Activated T-cell treated with anti-CD3 and anti-CD28 coated beads for 4 hours (primary cell): ENCODE measurements around the gene SUPT20H.

ENCODE experiments used
- DNase-seq: peaks from one replicate; pipeline ENCODE4 v3.0.0-alpha.2; 2020

SUPT20H gene

DNA sequence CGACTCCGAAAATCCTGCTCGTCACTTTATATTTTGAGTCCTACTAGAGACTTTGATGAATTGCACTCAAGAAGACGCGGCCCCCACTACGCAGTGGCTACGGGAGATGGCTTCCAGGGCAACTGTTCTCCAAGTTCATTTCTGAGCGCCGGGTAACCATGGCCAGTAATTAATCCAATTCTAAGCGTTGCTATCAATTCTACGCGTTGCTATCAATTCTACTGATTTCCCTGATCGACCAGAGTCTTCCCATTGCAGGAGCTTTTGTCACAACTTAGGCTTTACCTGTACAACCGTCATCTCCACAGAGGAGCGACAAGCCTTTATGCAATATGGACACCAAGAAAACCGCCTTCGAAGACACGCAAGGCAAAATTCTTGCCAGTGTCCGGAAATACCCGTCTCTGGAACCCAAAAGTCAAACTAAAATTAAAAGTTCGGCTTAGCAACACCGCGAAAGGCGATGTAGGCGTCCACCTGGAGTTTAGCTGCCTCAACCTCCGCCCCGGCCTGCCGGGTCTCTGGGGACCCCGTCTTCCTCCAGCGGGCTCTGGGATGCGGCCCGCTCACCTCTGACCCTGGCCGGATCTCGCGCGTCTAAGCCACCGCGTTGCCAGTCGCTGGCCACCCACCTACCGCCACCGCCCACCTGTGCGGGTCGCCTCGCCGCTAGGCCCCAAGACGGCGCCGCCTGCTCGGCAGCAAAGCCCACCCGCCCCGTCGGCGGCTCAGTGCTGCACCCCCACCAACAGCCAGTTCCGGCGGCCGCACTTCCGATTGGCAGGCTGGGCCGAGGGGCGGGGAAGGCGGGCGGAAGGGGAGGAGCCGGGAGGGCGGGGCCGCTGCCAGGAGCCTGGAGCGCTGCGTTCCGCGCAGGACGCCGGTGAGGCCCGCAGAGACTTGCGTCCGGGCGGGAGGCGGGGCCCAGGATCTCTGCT lies at the start of gene SUPT20H:
Gene SUPT20H (minus strand): TSS at position 779 of the 938 bp plus-strand sequence. CDS start 8,198 bp downstream, outside the sequence.
- peak; percentile 93 for DNase-seq

DNA sequence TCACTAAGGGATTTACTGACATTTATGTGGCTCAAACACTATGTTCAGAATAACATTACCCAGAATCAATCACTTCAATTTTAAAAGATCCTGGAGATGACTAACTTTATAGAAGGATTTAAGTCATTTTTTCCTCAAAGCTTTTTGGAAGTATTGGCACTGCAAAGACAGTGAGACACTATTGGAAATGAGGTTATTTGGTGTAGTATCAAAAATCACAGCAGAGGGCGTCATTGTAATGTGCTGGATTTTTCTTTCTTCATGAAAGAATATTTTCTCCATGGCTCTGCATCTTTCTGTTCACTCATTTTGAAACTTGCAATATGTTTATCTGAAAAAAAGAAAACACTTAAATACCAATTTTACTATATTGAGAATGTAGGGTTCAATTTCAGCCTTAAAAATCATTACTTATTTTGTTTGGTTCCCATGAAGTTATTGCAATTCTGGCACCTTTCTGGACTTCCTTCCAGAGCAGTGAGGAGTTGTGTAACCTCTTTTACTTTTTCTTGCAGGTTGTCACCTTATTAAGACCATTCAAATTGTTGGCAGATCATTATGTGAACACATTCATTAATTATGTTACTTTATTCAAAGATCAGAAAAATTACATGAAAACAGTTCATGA lies 49.7 kb upstream of the SUPT20H start:
- DNase-seq = no peak

DNA sequence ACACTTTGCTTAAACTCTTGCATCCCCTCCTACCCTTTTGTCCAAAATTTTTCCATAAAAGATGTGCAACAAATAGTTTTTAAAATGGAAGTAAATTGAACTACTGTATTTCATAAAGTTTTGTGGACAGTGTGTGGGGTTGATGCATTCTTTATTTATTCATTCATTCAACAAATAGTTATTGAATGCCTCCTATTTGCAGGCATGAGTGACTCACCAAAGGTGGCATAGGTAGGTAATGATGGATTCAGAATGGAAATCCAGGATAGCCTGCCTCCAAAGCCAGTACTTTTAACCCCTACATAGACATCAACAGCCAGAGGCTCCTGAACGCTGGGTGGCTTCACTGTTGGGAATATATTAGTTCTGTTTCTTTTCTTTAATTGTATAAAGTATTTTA lies 48.4 kb upstream of the SUPT20H start:
- DNase-seq = no peak

DNA sequence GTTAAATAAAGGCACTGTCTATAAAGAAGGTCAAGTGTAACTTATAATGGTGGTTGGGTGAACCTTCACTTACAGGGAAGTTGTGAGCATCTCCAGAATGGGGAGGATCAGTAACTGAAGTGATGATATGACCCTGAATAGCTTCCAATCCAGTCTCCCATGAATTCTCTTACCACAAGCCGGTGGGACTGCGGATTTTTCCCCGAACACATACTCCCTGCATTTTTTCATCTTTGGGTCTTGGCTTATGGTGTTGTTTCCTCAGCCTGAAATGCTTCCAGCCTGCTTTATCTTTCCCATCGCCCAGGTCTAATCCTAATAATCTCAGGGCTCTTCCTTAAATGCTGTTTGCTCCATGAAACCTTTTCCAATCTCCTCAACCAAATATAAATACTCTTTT lies 48.0 kb upstream of the SUPT20H start:
- DNase-seq = no peak

DNA sequence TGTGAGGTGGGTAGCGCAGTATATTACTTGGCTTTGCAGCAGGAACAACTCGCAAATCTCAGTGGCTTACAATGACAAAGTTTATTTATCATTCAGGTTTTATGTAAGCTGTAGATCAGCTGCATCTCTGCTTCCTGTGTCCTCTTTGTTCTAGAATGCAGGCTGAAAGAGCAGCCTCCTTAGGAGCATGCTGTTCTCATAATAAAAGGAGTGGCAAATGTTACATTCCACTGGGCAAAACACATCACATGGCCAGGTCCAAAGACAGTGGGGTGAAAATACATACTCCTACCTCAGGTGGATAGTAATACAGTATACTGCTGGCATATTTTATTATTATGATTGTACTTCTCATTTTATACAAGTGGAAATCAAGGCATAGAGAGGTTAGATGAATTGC lies 47.2 kb upstream of the SUPT20H start:
- no peak for DNase-seq

DNA sequence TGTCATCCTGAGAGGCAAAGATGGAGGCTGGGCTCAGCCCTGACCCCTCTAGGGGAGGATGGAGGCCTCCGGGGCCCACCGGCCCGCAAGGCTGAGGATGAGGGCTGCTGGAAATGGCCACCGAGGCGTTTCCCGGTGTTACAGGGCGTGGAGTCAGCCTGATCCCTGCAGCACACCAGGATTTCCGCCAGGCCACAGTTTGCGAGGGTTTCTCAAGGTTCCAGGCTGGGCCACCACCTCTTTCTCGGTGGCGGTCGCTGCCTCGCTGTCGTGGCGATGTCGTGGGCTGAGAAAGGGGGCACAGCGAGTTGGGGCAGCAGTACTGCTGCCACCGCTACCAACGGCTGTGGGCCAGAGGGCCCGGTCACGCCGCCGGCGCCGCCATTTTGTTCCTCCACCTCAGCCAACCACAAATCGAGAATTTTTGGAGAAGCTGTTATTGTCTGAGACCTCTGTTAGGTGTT lies 45.8 kb upstream of the SUPT20H start, which contains the start of gene CSNK1A1L:
Gene CSNK1A1L (minus strand): TSS at position 414 of the 464 bp plus-strand sequence. CDS start 408 bp downstream, at position 6.
- DNase-seq = no peak

DNA sequence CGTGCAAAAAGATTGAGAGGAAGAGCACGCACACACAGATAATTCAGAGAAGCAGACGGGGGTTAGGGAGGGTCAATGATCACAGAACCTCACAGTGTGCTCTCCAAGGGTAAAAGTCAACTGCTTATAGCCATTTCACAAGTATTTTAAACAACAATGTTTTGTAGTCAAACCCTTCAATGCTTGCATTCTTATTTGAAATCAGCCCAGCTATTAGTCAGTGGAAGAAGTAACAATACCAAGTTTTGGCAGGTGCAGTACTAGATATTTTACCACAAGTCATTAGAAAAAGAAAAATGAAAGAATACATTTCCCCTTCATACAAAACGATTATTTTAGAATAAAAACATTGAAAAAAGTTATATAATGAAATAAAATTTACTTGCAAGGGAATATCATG lies 43.4 kb upstream of the SUPT20H start:
- no peak for DNase-seq

DNA sequence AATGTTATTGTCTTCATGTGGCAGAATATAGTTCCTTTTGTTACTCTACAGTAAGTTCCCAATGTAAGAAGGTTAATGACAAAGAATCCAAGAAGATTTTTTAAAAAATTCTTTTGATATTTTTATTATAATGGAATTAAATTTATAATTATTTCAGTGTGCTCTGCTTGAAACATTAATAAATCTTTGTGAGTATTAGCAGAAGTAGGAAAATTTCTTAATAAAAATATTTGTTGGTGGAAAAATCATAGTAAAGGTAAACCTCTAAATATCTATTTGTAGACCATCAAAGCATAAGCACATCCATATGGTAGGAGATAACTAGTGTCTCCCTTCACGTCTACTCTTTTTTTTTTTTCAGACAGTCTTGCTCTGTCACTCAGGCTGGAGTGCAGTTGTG lies 41.7 kb upstream of the SUPT20H start:
- DNase-seq = no peak

DNA sequence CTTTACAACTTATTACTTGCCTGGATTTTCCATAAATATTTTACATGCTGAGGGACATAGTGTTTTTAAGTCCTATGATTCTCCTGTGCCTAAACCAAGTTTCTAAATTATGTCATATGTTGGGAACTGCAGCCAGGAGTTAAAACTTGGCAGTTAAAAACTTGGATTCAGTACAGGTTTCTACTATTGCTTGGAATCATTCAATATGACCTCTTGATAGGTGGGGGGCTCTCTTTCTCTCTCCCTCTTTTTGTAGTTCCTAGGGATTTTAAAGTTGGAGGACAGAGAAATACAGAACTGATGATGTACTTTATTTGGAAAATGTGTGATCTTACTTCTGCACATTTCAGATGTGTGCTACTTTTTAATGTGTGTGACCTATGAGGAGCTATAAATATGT lies 41.2 kb upstream of the SUPT20H start:
- no peak for DNase-seq

DNA sequence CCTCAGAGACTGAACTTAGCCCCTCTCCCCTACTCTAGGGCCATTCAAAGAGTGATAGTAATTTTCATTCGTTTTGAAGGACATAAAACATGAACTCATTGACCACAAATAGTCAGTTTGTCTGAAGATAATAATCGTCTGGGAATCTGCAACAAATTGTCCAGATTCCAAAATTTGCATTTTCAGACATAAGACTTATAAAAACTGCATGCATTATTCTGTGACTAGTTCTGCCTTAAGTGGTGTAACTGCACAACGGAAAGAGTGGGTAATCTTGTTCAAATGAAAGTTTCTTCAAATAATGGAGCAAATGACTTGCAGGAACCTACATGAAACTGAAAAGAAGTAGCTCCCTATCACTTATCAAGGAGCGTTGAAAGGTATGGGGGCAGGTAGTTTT lies 37.6 kb upstream of the SUPT20H start:
- DNase-seq = no peak

DNA sequence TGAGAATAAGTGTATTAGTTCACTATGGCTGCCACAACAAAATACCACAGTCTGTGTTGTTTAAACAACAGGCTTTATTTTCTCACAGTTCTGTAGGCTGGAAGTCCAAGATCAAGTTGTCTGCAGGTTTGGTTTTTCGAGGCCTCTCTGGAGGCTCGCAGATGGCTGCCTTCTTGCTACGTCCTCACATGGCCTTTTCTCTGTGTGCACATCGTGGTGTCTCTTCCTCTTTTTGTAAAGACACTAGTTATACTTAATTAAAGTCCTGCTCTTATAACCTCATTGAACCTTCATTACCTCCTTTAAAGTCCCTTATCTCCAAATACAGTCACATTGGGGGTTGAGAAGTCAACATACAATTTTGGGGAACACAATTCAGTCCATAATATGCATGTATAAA lies 35.4 kb upstream of the SUPT20H start:
- DNase-seq = no peak

DNA sequence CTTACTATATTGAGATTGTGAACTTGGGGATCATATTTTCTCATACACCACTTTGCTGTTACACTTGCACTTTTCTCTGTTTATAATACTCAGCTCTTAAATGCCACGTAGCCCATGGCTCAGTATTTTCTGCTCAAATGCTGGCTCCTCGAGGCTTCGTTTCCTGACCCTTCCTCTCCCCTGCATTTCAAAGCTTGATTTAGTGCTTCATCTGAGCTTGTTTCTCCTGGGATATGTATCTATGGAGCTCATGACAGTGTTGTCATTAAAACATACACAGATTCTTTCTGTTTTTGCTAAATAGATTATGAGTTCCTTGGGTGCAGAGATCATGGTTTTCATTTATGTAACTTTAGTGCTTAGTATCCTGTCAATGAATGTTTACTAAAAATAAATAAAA lies 34.6 kb upstream of the SUPT20H start:
- no peak for DNase-seq

DNA sequence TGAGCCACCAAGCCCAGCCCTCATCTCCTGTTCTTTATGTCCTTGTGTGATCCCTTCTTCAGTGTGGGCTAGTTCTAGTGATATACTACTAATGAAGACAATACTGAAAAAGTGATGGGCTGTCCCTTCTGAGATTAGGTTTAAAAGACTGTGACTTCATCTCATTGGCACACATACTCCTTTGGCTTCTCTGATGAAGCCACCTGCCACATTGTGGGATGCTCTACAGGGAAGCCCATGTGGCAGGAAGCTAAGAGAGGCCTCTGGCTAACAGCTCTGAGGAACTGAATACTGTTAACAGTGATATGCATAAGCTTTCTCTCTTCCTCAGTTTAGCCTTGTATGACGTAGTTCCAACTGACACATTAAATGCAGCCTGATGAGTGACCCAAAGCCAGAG lies 32.3 kb upstream of the SUPT20H start:
- no peak for DNase-seq

DNA sequence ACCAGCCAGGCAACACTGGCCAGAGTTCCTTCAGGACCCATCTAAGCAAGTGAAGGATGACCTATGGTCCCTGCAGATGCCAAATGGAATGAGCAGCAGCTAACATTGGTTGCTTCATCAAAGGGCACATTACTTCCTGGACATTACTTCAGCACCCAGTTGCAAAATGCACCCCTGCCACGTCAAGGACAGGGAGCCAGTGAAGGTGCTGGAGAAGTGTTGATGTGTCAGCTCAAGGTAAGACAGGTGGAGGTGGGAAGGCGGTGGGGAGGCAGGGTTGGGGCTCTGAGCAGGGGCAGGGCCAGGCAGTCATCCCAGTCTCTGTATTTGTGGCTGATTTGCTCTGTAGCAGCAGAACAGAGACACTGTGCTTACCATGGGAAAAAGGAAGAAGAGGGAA lies 31.4 kb upstream of the SUPT20H start:
- DNase-seq = no peak

DNA sequence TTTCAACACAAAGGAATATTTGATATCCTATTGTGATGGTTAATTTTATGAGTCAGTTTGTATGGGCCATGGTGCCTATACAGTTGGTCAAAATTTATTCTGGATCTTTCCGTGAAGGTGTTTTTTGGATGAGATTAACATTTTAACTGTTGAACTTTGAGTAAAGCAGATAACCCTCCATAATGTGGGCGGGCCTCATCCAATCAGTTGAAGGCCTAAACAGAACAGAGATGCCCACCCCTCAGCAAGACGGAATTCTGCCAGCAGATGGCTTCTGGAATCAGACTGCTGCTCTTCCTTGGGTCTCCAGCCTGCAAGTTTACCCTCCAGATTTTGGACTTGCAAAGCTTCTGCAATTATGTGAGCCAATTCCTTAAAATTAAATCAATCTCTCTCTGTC lies 30.0 kb upstream of the SUPT20H start:
- no peak for DNase-seq

DNA sequence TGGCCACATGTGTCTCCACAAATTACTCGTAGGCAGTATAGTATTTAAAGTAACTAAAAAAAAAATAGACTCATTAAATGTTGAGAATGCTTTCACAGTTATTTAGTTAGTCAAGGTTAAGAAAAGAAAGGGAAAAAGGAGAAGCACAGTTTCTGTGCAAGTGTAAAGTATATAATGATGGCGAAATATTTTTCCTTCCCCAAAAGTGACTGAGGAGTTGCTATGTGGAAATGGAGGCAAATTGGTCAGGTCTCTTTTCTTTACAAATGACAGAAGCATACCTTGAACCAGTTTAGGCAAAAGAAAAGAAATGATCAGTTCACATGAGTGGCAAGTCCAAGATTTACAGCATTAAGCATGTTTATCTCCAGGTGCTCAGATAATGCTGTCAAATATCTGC lies 28.0 kb upstream of the SUPT20H start:
- DNase-seq = no peak

DNA sequence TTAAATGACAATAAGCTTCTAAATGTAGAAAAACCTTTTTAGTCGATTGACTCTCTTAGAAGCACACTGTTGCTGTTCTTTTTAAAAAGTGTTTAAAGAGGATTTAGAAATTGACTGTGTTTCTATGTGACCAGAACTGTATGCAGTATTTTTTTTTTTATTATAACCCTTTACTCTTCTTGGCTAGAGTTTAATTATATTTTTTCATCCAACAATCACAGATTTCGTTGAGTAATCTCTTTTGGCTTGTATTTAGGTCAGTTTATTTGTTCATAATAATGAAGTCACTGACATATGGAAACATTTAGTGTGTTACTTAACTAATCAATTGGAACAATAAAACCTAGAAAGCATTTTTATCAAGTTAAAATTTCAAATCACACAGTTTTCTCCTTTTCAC lies 26.1 kb upstream of the SUPT20H start:
- no peak for DNase-seq

DNA sequence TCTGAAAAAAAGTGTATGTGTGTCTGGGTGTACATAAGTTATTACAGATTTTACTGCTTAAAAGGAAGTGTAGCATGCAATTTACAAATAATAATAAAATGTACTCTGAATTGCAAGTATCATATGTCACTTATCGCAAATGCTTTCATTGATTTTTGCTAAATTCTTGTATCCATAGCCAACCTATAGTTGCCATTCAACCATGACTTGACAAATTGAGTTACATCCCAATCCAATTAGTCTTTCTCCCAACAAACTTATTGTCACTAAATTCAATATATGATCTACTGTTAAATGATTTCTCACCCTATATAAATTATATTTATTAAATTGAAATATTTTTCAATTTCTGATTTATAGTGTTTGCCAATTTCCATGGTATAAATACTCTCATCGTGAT lies 17.3 kb upstream of the SUPT20H start:
- DNase-seq = no peak

DNA sequence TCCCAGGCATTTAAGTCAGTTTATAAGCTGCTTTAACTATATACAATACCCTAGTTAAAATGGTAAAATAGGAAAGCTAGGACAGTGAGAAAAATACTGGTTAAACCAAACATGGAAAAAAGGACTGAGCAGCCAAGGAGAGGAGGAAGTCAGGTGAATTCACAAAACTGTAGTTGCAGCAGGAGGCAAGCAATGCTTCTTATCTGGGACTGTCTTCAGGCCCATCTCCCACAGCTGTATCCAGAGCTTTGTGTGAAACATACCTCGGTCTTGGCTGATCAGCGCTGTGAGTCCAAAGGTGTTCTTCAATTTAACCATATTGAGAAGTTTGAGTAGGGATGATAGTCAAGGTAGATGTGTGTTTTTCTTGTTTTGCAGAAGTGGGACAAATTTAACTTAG lies 15.7 kb upstream of the SUPT20H start:
- no peak for DNase-seq

DNA sequence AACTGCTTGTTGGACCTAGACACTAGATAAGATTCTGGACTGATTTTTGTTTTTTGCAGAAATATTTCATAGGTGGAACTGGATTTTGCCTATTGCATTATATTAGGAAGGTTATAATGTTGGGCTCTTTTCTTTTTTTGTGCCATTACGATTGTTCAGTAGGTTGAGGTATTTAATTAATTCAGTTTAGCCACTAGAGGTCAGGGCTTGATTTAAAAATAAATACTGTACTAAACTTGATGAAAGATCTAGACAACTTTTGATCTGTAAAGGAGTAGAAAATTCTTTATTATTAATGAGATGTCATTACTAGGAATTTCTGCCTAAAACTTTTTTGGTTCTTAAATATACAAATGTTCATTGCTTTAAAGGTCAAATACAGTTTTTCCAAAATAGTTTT lies 15.2 kb upstream of the SUPT20H start:
- no peak for DNase-seq

DNA sequence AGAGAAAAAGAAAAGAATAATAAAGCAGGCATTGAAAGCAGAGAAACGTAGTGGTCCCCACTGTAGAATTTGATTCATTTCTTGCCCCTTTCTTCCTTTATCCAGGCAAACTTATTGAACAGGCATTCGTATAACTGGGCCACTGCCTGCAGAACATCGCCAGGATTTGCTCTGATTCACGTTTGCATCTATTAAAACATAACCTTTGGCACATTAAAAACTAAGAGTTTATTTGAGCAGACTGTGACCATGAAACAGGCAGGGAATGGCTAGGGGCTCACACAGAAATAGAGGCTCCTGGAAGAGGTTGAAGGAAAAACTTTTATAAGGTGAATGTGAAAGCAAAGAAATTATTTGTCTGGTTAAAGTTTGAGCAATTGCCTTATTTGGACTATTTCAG lies 12.5 kb upstream of the SUPT20H start:
- no peak for DNase-seq

DNA sequence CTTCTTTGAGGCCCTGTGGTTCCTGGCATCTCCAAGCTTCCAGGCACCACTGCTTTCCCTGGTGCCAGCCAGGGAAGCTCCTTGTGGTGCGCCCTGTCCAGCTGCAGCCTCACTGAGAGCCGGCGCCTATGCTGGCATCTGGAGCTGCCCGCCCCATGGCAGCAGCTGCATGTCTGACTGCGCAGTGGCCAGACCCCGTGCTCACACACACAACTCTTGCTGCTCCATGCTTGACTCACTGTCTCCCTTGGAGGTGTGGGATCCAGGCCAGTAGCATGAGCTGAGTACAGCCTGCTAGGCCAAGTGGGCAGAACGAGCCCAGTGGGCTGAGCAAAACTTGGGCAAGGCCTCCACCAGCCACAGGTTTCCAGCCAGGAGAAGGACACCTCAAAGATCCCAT lies 11.5 kb upstream of the SUPT20H start:
- no peak for DNase-seq

DNA sequence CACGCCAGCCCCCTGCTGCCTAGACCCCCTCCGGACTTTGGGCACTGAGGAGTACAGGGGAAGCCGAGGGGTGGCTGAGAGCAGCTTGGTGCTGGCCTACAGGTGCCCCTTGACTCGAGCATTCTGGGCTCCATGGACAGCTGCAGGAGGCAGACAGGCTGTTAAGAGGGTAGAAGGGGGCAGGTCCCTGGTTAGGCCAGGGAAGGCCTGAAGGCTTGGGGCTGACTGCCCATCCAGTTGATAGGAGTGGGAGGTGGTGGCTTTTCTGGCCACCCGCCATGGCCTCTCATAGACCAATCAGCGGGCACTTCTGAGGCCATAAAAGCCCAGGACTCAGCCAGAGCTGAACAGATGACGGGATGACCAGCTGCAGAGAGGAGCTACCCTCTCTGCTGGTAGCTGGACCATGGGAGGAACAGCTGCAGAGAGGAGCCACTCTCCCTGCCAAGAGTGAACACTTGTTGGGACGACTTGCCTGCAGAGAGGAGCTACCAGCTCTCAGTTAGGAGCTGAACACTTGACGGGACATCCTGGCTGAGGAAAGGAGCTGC lies 10.7 kb upstream of the SUPT20H start:
- no peak for DNase-seq

DNA sequence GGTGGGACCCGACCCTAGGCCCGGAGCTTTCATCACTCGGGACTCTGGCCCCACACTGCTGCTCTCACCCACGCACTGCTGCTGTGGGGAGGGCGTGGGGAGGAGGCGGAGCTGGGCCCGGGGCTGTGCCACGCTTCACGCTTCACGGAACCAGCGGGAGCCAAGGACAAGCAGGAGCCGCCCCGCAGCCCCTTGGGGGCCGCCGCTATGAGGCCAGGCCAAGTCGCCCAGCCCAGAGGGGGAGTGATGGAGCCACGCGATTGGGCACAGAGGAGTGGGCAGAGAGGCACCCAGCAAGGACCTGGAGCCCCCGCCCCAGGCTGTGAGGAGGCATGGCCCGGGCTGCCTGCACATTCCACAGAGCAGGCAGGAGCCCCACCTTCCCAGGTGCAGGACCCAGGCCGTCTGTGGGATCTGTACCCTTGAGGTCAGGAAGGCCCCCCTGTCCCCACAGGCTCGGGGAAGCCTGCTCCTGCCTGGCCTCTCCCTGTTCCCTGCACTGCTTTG lies 10.2 kb upstream of the SUPT20H start:
- no peak for DNase-seq
